BE2C (cell line): Measurements from ENCODE around the gene CTDNEP1.
A peak's percentile ranks its signal among the peaks of the same experiment; 100 is the strongest.

Experiments used
- DNase-seq: peaks from one replicate; pipeline ENCODE4 v3.0.0-alpha.2; 2020
- H3K27me3 ChIP-seq: fragments of 250-450 bp; sonication (Bioruptor Pico); 2 replicates; pipeline ENCODE4 v1.5.1; 2020; ENCODE audit warnings: mild to moderate bottlenecking
- H3K36me3 ChIP-seq: fragments of 250-450 bp; sonication (Bioruptor Pico); 2 replicates; pipeline ENCODE4 v1.5.1; 2020; ENCODE audit warnings: mild to moderate bottlenecking
- H3K4me1 ChIP-seq: fragments of 250-450 bp; sonication (Bioruptor Pico); 2 replicates; pipeline ENCODE4 v1.5.1; 2020
- H3K4me3 ChIP-seq: 2 replicates; pipeline ENCODE4 v1.5.1; 2011; ENCODE audit warnings: low read depth, low read length
- H3K9me3 ChIP-seq: fragments of 250-450 bp; sonication (Bioruptor Pico); 2 replicates; pipeline ENCODE4 v1.5.1; 2020
- TF ChIP-seq, protein P1 (sequence below): IDR thresholded peaks from 2 replicates; pipeline ENCODE4 v1.5.1; 2012; ENCODE audit warnings: mild to moderate bottlenecking, low read depth, low read length

The CTDNEP1 gene

DNA sequence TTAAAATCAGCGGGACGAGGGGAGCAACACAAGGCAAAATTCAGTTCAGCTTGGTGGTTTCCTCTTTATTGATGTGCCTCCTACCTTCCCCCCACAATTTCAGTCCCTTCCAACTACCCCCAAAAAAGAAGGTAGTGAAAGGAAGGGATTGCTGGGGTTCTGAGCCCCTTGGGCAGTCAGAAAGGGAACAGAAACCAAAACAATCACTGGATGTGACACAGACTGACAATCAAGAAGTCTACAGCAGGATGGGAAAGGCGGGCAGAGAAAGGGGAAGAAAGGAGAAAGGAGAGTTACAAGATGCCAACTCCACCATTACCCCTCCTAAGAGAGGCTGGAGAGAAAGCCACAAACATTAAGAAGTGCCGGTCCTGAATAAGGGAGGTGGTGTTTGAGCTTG lies 11.2 kb downstream of the CTDNEP1 start:
- peaks cover 25% of the 10 kb centered on the region for H3K36me3 ChIP-seq
- no peak for DNase-seq
- H3K9me3 ChIP-seq = no peaks in the 10 kb centered on the region
- H3K4me1 ChIP-seq = no peaks in the 10 kb centered on the region
- H3K4me3 ChIP-seq = peak overlapping the region; percentile 82
- TF ChIP-seq, protein P1, sequence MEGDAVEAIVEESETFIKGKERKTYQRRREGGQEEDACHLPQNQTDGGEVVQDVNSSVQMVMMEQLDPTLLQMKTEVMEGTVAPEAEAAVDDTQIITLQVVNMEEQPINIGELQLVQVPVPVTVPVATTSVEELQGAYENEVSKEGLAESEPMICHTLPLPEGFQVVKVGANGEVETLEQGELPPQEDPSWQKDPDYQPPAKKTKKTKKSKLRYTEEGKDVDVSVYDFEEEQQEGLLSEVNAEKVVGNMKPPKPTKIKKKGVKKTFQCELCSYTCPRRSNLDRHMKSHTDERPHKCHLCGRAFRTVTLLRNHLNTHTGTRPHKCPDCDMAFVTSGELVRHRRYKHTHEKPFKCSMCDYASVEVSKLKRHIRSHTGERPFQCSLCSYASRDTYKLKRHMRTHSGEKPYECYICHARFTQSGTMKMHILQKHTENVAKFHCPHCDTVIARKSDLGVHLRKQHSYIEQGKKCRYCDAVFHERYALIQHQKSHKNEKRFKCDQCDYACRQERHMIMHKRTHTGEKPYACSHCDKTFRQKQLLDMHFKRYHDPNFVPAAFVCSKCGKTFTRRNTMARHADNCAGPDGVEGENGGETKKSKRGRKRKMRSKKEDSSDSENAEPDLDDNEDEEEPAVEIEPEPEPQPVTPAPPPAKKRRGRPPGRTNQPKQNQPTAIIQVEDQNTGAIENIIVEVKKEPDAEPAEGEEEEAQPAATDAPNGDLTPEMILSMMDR = no peak
- no peaks in the 10 kb centered on the region for H3K27me3 ChIP-seq

DNA sequence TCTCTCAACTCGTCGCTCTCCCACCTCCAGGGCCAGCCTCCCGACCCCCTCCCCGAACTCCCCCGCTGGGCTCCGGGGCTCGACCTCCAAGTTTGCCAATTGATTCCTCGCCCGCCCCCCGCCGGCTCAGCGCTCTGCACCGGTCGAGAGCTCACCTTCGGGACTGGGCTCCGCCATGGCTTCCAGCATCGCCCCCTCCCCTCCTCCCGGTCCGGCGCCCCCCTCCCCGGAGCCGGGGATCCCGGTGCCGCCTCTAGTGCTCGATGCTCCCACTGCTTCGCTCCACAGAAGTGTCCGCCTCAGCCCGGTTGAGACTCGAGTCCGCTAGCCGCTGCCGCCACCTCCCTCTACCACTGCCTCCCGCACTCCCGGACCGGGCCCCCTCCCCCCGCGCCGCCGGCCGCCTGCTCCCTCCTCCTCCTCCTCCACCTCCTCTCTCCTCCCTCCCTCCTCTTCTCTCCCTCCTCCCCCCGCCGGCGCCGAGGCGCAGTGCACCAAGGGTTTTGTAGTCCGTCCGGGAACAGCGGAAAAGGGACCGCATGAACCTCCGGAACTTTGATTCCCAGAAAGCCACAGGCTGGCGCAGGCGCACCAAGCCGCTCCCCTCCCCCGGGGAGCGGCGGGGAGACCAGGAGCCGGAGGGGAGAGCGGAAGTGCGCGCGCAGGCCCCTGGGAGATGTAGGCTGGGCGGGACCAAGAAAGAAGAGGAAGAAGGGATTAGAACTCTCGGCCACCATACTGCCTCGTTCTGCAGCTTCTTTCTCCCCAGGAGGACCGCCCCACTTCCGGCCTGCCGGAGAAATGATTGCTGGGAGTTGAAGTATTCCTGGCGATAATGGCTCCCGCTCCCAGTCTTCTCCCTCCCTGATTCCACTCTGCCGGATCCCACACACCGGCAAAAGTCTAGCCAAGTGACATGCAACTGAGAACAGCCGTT lies 12.2 kb downstream of the CTDNEP1 start, which contains the start of gene PHF23:
Gene PHF23, minus strand, starts transcription at position 367 of the 937 bp plus-strand sequence. Its CDS starts 178 bp downstream, at position 189.
- no peaks in the 10 kb centered on the region for H3K4me1 ChIP-seq
- no peaks in the 10 kb centered on the region for H3K27me3 ChIP-seq
- TF ChIP-seq, protein P1 = no peak
- H3K4me3 ChIP-seq = peak within 1 kb of the TSS; percentile 82
- peak; percentile 93 for DNase-seq
- H3K9me3 ChIP-seq = no peaks in the 10 kb centered on the region
- H3K36me3 ChIP-seq = peaks cover 25% of the 10 kb centered on the region

DNA sequence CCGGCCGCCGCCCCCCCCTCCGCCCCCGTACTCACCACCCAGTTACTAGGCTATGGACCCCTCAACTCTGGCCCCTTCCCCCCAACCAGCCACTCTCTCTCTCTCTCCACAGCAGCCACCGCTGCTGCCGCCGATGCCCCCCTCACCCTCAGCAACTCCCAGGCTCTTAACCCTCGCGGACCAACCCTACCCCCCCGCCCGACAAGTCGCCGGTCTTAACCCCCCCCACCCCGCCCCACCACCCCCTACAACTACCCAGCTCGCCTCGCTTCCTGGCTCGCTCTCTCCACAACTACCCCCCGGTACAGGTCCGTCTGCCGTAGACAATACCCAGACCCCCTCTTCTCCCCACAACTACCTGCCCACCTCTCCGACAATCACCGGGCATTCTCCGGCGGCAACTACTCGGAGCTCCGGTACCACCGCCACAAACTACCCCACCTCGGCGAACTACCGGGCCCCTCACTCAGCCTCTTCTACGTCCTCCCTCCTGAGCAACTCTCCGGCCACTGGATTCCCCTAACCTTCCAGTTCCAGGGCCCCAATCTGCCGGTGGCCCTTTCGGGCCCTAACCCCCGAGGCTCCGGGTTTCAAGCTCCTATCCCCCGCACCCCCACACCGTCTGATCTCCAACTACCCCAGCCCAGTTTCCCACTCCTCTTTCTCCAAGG lies 13.0 kb downstream of the CTDNEP1 start:
- Histone ChIP-seq H3K4me1 (no peaks in the 10 kb centered on the region), H3K27me3 (no peaks in the 10 kb centered on the region), H3K36me3 (peaks cover 25% of the 10 kb centered on the region), H3K4me3 (peak overlapping the region; percentile 78), H3K9me3 (no peaks in the 10 kb centered on the region)
- no peak for DNase-seq
- TF ChIP-seq, protein P1 = no peak

DNA sequence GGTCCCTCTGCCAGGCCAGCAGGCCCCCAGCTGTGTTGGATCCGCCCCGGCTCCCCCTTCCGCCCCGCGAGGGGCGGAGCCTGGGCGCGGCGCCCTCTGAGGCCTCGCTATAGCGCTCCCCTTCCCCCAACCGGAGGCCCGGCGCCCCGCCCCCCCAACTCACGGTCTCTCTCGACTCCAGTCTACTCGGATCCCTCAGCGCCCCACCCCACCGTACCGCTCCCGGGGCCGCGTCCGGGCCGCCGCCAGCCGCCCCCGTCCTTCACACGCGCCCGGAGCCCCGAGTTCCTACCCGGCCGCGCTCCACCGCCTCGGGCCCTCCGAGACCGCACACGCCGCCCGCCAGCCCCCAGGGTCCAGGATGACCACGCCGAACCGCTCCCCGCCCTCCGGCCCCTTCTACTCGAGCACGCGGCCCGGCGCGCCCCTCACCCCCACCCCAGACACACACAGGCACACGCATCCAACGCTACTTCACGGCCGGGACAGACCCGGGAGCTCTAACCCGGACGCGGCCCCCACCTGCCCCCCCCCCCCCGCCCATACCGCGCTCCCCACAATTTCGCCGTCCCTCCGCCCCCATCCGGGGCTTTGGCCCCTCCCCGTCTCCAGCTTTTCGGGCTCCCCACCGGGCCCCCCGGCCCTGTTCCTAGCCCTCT lies 13.6 kb downstream of the CTDNEP1 start:
- H3K9me3 ChIP-seq = no peaks in the 10 kb centered on the region
- peaks cover 25% of the 10 kb centered on the region for H3K36me3 ChIP-seq
- TF ChIP-seq, protein P1 = no peak
- peak; percentile 63 for DNase-seq
- no peaks in the 10 kb centered on the region for H3K4me1 ChIP-seq
- no peaks in the 10 kb centered on the region for H3K27me3 ChIP-seq
- H3K4me3 ChIP-seq = peak overlapping the region; percentile 78

DNA sequence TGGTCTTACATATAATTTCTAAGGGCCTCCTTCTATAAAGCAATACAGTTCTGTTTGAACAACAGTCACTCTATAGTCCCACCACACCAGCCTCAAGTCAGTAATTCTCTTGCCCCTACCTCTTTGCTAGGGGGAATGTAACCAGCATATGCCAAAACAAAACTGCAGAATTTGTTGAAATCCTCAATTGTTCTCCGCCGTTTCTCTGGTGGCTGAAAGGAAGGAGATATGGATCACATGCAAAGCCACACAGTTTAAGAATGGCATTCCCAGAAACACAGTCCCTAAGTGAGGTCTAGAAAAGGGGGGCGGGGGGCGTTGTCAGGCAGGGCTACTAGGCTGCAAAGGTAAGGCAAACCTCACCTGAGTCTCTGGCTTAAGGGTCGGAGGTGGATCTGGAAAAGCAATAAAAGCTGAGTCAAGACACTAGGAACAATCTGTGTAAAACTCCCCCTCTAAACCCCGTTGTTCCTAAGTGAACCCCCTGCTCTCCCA lies 14.2 kb downstream of the CTDNEP1 start:
- Histone ChIP-seq H3K27me3 (no peaks in the 10 kb centered on the region), H3K4me3 (peak overlapping the region; percentile 78), H3K9me3 (no peaks in the 10 kb centered on the region), H3K4me1 (no peaks in the 10 kb centered on the region), H3K36me3 (peaks cover 25% of the 10 kb centered on the region)
- DNase-seq = no peak
- TF ChIP-seq, protein P1 = no peak
